COLO668 (cell line): ENCODE data around the gene NTMT2.
"Not testable (repeated sequence)": the region's sequence is repeated elsewhere in the genome, so short reads cannot be mapped to it uniquely, and the experiment has no call there.

Source experiments
- DNase-seq: peaks from one replicate; lab custom pipeline; 2025; ENCODE audit not compliant: unreplicated experiment; lab: John Stamatoyannopoulos, UW

NTMT2 gene

GRCh38 chr1:170145770-170146676 lies at the start of gene NTMT2:
TSS of gene NTMT2 (plus strand) at chr1:170145959. CDS start at chr1:170146108, 149 bp downstream.
- no peak for DNase-seq

GRCh38 chr1:170095976-170096748 lies 49.6 kb upstream of the NTMT2 start:
- DNase-seq = no peak

DNA sequence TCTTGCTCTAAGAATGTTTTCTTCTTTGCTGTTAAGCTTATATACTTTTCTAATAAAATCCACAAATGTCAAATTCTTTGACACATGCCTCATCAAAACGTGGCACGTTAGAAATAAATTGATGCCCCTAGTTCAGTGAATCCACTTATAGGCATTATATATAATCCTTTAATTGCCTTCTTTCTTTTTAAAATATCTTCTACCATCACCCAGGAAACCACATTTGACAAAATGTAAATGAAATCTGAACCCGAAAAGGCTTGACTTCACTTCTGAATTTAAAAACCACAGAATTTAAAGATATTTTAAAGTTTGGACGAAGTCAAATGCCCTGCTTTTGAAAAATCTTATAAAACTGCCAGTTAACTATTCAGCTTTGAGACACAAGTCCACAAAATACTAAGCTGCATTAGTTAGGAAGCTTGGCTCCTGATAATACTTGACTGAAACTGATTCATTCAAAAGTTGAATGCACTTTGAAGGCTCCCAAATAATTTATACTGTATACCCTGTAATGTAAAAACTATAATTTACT lies 48.9 kb upstream of the NTMT2 start:
- DNase-seq = no peak

- no peak for DNase-seq
Observed at GRCh38 chr1:170097449-170097948, 48.3 kb upstream of the NTMT2 start.

DNA sequence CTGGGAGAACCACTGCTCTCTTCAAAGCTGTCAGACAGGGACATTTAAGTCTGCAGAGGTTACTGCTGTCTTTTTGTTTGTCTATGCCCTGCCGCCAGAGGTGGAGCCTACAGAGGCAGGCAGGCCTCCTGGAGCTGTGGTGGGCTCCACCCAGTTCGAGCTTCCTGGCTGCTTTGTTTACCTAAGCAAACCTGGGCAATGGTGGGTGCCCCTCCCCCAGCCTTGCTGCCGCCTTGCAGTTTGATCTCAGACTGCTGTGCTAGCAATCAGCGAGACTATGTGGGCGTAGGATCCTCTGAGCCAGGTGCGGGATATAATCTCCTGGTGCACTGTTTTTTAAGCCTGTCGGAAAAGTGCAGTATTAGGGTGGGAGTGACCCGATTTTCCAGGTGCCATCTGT lies 32.6 kb upstream of the NTMT2 start:
- DNase-seq = not testable (repeated sequence)

GRCh38 chr1:170114906-170115305 lies 30.9 kb upstream of the NTMT2 start:
- DNase-seq = no peak

- DNase-seq = no peak
Observed at GRCh38 chr1:170122366-170122765, 23.4 kb upstream of the NTMT2 start.

DNA sequence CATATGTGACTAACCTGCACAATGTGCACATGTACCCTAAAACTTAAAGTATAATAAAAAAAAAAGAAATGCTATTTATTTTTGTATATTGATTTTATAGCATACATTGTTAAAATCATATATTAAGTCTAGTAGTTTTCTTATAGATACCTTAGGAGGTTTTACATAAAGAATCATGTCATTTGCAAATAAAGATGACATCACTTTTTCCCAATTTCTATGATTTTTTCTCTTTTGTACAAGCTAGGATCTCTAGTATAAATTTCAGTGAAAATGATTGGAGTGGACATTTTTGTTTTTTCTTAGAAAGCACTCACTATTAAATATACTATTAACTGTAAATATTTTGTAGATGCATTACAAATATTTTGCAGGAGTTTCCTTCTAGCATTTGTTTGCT lies 20.5 kb upstream of the NTMT2 start:
- no peak for DNase-seq

GRCh38 chr1:170126696-170127095 lies 19.1 kb upstream of the NTMT2 start:
- no peak for DNase-seq

GRCh38 chr1:170131450-170131849 lies 14.3 kb upstream of the NTMT2 start:
- DNase-seq = no peak

DNA sequence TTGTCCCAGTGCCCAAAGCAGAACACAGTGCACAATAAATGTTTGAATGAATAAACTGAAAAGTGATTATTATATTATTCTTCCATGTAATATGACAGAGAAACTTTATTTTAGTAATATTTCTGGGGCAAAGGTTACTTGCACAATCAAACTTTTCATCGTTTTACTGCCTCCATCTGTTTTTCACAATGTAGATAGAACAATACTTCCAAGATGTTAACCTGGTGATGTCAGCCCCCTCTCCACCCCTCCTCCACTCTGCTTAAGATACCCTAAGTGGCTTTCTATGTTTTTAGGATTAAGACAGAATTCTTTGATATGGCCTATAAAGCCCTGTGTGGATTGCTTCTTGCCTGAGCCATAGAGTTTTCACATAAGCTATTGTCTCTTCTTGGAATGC lies 13.8 kb upstream of the NTMT2 start:
- DNase-seq = no peak

- DNase-seq = no peak
Observed at GRCh38 chr1:170133766-170134495, 11.8 kb upstream of the NTMT2 start.

GRCh38 chr1:170134521-170134920 lies 11.2 kb upstream of the NTMT2 start:
- DNase-seq = no peak

DNA sequence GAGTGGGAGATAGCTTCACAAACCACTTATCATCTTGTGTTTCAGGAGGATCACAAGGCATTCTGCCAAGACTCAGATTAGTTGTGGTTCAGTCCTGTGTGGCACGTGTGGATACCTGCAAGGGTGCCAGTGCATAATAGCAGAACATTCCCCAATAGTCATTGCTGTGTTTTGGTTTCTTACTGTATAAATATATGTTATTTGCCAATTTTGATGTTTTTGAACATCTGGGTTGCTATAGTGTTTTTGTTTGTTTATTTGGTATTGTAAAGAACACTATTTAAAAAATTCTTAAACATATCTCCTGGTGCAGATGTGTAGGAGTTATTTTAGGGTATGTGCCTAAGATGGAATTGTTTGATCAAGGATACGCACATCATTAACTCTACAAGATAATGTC lies 5.4 kb upstream of the NTMT2 start:
- DNase-seq = no peak

GRCh38 chr1:170145061-170145460 lies 698 bp upstream of the NTMT2 start:
- DNase-seq = no peak

- no peak for DNase-seq
Observed at GRCh38 chr1:170146720-170147263, 1.0 kb downstream of the NTMT2 start.

GRCh38 chr1:170149241-170149640 lies 3.5 kb downstream of the NTMT2 start:
- DNase-seq = no peak

DNA sequence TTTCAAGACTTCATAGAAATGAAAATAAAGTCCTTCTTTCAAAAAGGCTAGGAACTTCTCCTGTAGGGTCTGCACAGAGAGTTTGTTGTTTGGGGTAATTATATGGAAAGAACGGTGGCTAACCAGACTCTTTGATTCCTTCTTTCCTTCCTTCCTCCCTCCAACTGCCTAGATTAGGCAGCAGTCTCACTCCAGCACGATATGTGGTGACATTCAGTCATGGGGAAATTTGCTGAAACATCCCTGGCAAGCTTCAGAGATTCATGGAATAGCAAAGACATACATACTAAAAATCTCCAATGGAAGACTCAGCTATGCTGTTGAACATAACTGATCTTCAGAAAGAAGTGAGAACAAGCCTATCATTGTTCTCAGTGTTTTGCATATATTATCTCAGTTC lies 4.3 kb downstream of the NTMT2 start:
- DNase-seq = no peak

GRCh38 chr1:170150921-170151320 lies 5.2 kb downstream of the NTMT2 start:
- DNase-seq = no peak

DNA sequence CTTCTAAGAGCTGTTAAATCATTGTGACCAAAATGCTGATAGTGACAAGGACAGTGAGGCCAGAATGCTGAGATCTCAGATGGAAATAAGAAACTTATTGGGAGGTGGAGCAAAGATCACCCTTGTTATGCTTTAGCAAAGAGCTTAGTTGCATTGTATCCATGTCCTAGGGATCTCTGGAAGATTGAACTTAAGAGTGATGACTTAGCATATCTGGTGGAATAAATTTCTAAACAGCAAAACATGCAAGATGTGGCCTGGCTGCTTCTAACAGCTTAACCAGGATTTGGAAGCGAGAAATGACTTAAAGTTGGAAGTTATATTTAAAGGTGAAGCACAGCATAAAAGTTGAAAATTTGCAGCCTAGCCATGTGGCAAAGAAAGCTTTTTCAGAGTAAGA lies 7.7 kb downstream of the NTMT2 start:
- no peak for DNase-seq

- DNase-seq = no peak
Observed at GRCh38 chr1:170155055-170155454, 9.3 kb downstream of the NTMT2 start.
